ENCODE measurements around the gene HUNK. TPM values are rescaled to one million over a fixed set of nuclear protein-coding genes. Genes with fewer than 3 reads are reported as not detected.

The HUNK gene
- total and polyA plus RNA-seq, 2 experiments from 2014 or later = 1.6 to 5.1 TPM

GRCh38 chr21:32009263-32009662 lies 136.4 kb downstream of the HUNK start:
- Mint-ChIP-seq H3K27ac (no peak overlapping the region), H3K36me3 (ENCODE audit: low read depth) (no peaks in the 10 kb centered on the region)
- no peak overlapping the region for H3K4me3 ChIP-seq

More at GRCh38 chr21:32009263-32009662, 136.4 kb downstream of the HUNK start:
- Mint-ChIP-seq H3K4me1 (no peaks in the 10 kb centered on the region), H3K9me3 (0 out of 3 replicates have a peak, but pooled peaks cover 2% of the 10 kb centered on the region), H3K4me3 (no peak overlapping the region), H3K27me3 (ENCODE audit: insufficient read depth, low read depth, poor library complexity) (peaks cover 6% of the 10 kb centered on the region)
- Histone ChIP-seq H3K27me3 (ENCODE audit: insufficient read depth) (no peaks in the 10 kb centered on the region), H3K4me2 (no peak overlapping the region), H3K36me3 (ENCODE audit: insufficient read depth) (no peaks in the 10 kb centered on the region), H3K79me2 (replicated peaks; ENCODE audit: insufficient read depth) (no peaks in the 10 kb centered on the region), H3K9me2 (ENCODE audit: insufficient read depth) (no peaks in the 10 kb centered on the region), H3K27ac (ENCODE audit: low read depth) (no peak overlapping the region), H2AFZ (no peak overlapping the region), H4K20me1 (replicated peaks; ENCODE audit: insufficient read depth) (no peaks in the 10 kb centered on the region), H3K4me1 (ENCODE audit: insufficient read depth) (no peaks in the 10 kb centered on the region), H3F3A (replicated peaks; ENCODE audit: low read depth) (no peaks in the 10 kb centered on the region)
- ATAC-seq = no peak
- TF ChIP-seq EZH2 (IDR thresholded peaks at IDR 0.05; ENCODE audit: low read depth, unreplicated experiment) (no peak), JUNB (IDR thresholded peaks at IDR 0.05; ENCODE audit: unreplicated experiment) (no peak), NANOG (IDR thresholded peaks at IDR 0.05; ENCODE audit: borderline replicate concordance) (no peak), POLR2AphosphoS5 (IDR thresholded peaks at IDR 0.05; ENCODE audit: low read depth) (no peak), CREB1 (CRISPR knock-in tag; IDR thresholded peaks at IDR 0.05; ENCODE audit: low read depth) (no peak), ZNF114 (CRISPR knock-in tag; IDR thresholded peaks at IDR 0.05) (no peak), CTCF (conservative IDR thresholded peaks at IDR 0.05; ENCODE audit: low read depth in 2 of 2) (no peak), STAT1 (IDR thresholded peaks at IDR 0.05; ENCODE audit: unreplicated experiment) (no peak), ZNF331 (CRISPR knock-in tag; IDR thresholded peaks at IDR 0.05; ENCODE audit: low read depth) (no peak), ETS1 (IDR thresholded peaks at IDR 0.05) (no peak), EZH2phosphoT487 (IDR thresholded peaks at IDR 0.05; ENCODE audit: unreplicated experiment) (no peak)
- TF ChIP-seq, protein P1, sequence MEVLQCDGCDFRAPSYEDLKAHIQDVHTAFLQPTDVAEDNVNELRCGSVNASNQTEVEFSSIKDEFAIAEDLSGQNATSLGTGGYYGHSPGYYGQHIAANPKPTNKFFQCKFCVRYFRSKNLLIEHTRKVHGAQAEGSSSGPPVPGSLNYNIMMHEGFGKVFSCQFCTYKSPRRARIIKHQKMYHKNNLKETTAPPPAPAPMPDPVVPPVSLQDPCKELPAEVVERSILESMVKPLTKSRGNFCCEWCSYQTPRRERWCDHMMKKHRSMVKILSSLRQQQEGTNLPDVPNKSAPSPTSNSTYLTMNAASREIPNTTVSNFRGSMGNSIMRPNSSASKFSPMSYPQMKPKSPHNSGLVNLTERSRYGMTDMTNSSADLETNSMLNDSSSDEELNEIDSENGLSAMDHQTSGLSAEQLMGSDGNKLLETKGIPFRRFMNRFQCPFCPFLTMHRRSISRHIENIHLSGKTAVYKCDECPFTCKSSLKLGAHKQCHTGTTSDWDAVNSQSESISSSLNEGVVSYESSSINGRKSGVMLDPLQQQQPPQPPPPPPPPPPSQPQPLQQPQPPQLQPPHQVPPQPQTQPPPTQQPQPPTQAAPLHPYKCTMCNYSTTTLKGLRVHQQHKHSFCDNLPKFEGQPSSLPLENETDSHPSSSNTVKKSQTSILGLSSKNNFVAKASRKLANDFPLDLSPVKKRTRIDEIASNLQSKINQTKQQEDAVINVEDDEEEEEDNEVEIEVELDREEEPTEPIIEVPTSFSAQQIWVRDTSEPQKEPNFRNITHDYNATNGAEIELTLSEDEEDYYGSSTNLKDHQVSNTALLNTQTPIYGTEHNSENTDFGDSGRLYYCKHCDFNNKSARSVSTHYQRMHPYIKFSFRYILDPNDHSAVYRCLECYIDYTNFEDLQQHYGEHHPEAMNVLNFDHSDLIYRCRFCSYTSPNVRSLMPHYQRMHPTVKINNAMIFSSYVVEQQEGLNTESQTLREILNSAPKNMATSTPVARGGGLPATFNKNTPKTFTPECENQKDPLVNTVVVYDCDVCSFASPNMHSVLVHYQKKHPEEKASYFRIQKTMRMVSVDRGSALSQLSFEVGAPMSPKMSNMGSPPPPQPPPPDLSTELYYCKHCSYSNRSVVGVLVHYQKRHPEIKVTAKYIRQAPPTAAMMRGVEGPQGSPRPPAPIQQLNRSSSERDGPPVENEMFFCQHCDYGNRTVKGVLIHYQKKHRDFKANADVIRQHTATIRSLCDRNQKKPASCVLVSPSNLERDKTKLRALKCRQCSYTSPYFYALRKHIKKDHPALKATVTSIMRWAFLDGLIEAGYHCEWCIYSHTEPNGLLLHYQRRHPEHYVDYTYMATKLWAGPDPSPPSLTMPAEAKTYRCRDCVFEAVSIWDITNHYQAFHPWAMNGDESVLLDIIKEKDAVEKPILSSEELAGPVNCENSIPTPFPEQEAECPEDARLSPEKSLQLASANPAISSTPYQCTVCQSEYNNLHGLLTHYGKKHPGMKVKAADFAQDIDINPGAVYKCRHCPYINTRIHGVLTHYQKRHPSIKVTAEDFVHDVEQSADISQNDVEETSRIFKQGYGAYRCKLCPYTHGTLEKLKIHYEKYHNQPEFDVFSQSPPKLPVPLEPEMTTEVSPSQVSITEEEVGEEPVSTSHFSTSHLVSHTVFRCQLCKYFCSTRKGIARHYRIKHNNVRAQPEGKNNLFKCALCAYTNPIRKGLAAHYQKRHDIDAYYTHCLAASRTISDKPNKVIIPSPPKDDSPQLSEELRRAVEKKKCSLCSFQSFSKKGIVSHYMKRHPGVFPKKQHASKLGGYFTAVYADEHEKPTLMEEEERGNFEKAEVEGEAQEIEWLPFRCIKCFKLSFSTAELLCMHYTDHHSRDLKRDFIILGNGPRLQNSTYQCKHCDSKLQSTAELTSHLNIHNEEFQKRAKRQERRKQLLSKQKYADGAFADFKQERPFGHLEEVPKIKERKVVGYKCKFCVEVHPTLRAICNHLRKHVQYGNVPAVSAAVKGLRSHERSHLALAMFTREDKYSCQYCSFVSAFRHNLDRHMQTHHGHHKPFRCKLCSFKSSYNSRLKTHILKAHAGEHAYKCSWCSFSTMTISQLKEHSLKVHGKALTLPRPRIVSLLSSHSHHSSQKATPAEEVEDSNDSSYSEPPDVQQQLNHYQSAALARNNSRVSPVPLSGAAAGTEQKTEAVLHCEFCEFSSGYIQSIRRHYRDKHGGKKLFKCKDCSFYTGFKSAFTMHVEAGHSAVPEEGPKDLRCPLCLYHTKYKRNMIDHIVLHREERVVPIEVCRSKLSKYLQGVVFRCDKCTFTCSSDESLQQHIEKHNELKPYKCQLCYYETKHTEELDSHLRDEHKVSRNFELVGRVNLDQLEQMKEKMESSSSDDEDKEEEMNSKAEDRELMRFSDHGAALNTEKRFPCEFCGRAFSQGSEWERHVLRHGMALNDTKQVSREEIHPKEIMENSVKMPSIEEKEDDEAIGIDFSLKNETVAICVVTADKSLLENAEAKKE (CRISPR knock-in tag; IDR thresholded peaks at IDR 0.05) = no peak
- TF ChIP-seq, protein P2, sequence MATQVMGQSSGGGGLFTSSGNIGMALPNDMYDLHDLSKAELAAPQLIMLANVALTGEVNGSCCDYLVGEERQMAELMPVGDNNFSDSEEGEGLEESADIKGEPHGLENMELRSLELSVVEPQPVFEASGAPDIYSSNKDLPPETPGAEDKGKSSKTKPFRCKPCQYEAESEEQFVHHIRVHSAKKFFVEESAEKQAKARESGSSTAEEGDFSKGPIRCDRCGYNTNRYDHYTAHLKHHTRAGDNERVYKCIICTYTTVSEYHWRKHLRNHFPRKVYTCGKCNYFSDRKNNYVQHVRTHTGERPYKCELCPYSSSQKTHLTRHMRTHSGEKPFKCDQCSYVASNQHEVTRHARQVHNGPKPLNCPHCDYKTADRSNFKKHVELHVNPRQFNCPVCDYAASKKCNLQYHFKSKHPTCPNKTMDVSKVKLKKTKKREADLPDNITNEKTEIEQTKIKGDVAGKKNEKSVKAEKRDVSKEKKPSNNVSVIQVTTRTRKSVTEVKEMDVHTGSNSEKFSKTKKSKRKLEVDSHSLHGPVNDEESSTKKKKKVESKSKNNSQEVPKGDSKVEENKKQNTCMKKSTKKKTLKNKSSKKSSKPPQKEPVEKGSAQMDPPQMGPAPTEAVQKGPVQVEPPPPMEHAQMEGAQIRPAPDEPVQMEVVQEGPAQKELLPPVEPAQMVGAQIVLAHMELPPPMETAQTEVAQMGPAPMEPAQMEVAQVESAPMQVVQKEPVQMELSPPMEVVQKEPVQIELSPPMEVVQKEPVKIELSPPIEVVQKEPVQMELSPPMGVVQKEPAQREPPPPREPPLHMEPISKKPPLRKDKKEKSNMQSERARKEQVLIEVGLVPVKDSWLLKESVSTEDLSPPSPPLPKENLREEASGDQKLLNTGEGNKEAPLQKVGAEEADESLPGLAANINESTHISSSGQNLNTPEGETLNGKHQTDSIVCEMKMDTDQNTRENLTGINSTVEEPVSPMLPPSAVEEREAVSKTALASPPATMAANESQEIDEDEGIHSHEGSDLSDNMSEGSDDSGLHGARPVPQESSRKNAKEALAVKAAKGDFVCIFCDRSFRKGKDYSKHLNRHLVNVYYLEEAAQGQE (IDR thresholded peaks at IDR 0.05; ENCODE audit: unreplicated experiment) = no peak
- DNase-seq (ENCODE audit: low spot score) = no peak
